ENCODE data around the gene MFRP.
A peak's percentile ranks its signal among the peaks of the same experiment; 100 is the strongest.

MFRP gene

GRCh38 chr11:119335655-119336543 lies 10.6 kb downstream of the MFRP start:
- DNase-seq, result no peak

- no peak for DNase-seq
These were observed 11.3 kb downstream of the MFRP start for GRCh38 chr11:119335091-119335654.

GRCh38 chr11:119334174-119334930 lies 12.2 kb downstream of the MFRP start, which contains the start of gene RNF26:
TSS of gene RNF26 (plus strand) at chr11:119334527. CDS start at chr11:119335123, 596 bp downstream.
- DNase-seq, result peak; percentile 89

- DNase-seq, result no peak
These were observed 14.3 kb downstream of the MFRP start for GRCh38 chr11:119332111-119332765.

GRCh38 chr11:119330237-119330636 lies 16.3 kb downstream of the MFRP start:
- no peak for DNase-seq

- DNase-seq, result no peak
These were observed 17.2 kb downstream of the MFRP start for GRCh38 chr11:119329320-119329719.

- DNase-seq, result peak; percentile 47
These were observed 22.3 kb downstream of the MFRP start for GRCh38 chr11:119324189-119324588.

- peak; percentile 73 for DNase-seq
These were observed 22.9 kb downstream of the MFRP start for GRCh38 chr11:119323532-119324033.

- DNase-seq, result no peak
These were observed 23.5 kb downstream of the MFRP start for GRCh38 chr11:119322921-119323531.

GRCh38 chr11:119322360-119322739 lies 24.2 kb downstream of the MFRP start:
- no peak for DNase-seq

- no peak for DNase-seq
These were observed 25.6 kb downstream of the MFRP start for GRCh38 chr11:119320776-119321524.

GRCh38 chr11:119320240-119320775 lies 26.2 kb downstream of the MFRP start:
- DNase-seq, result no peak

GRCh38 chr11:119319700-119320239 lies 26.7 kb downstream of the MFRP start:
- no peak for DNase-seq

GRCh38 chr11:119319136-119319699 lies 27.3 kb downstream of the MFRP start:
- no peak for DNase-seq

- no peak for DNase-seq
These were observed 28.0 kb downstream of the MFRP start for GRCh38 chr11:119318240-119319135.

- DNase-seq, result no peak
These were observed 28.8 kb downstream of the MFRP start for GRCh38 chr11:119317592-119318239.

GRCh38 chr11:119316729-119317591 lies 29.5 kb downstream of the MFRP start, which contains the start of gene MCAM:
TSS of gene MCAM (minus strand) at chr11:119317130. CDS start at chr11:119317101, 29 bp downstream.
- no peak for DNase-seq
